ENCODE measurements around the gene FER1L5.

FER1L5 gene

DNA sequence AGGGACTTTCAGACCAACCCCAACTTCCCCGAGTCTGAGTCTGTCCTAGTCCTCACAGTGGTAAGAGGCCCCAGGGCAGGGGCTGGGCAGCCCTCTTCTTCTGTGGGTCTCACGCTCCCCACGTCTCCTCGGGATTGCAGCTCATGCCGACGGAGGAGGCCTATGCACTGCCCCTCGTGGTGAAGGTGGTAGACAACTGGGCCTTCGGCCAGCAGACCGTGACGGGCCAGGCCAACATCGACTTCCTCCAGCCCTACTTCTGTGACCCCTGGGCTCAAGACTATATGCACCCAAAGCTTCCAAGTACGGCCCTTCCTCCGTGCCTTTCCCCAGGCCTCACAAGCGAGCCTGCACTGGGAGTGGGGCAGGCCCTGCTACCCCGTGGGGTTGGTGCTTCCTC, 53.0 kb downstream of the FER1L5 start:
- DNase-seq (ENCODE audit: low read depth in 2 of 2) = no peak

DNA sequence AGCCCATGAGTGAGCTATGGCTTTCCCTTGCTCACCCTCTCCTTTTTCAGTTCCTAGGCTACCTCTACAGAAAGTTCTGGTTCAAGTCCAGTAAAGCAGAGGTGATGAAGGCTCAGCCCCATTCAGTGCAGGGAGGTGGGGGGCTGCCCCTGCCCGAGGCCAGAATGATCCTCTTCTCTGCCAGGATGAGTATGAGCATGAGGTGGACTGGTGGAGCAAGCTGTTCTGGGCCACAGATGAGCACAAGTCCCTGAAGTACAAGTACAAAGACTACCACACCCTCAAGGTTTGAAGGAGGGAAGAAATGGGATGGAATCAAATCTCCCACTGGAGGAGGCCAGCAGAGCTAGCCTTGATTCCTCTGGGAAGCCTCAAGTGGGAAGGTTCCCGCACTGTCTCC, 54.9 kb downstream of the FER1L5 start:
- no peak for DNase-seq (ENCODE audit: low read depth in 2 of 2)

DNA sequence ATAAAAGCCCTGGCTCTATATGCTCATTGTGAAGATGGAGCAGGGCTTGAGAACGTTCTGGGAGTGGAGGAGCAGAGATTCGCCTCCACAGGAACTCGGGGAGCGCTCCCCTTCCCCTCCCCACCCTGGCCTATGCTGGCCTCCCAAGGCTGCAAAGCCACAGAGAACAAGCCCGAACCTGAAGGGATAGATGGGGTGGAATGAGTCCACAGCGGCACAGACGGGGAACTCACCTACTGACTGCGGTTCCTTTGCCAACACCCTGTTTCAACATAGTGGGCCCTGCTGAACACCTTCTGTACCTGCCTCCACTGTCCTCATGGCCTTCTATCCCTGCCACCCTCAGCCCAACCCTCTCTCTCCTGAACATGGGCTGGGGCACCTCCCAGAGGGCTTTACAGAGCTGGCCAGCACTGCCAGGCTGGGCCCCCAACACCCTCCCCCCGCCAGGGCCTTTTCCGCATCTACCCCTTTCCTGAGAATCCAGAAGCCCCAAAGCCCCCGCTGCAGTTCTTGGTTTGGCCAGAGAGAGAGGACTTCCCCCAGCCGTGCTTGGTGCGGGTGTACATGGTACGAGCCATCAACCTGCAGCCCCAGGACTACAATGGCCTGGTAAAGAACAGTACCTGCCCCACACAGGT, 55.8 kb downstream of the FER1L5 start:
- no peak for DNase-seq (ENCODE audit: low read depth in 2 of 2)

DNA sequence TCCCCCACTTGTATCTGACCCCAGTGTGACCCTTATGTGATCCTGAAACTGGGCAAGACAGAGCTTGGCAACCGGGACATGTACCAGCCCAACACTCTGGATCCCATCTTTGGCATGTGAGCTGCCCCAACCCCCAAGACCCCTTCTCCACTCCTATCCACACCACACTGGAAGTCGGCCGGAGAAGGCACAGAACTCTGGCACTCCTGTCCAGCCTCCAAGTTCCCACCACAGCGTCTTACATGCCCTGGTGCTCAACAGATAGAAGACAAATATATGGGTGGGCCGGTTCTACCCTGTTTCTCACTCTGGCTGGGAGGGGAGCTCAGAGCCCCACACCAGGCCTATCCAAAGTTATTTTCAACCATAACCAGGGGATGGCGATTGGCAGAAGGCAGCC, 56.5 kb downstream of the FER1L5 start:
- DNase-seq (ENCODE audit: low read depth in 2 of 2) = no peak

DNA sequence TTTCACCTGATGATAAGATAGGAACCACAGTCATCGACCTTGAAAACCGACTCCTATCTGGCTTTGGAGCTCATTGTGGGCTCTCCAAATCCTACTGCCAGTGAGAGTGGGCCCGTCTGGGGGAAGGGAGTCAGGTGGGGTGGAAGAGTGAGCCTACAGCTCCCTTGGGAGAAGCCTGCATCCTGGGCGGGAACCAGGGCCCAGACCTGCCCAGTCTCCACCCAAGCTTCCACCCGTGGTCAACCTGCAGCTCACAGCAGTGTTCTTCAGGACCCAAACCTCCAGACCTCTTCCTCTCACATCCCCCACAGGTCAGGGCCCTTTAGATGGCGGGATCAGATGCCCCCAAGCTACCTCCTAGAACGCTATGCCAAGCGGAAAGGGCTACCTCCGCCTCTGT, 57.1 kb downstream of the FER1L5 start:
- no peak for DNase-seq (ENCODE audit: low read depth in 2 of 2)

DNA sequence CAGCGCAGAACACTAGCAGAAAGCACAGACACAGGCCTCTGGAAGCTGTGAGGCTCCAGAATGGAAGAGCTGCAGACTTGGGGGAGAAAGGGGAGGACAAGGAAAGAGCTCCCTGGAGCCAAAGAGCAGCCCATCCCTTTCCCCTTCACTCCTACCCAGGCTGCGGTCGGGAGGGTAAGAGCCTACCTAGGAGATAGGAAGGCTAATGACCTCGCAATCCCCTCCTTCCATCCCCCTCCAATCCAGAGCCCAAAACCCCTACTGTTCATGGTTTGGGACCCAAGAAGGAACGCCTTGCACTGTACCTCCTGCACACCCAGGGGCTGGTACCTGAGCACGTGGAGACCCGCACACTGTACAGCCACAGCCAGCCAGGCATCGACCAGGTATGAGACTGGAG, 57.5 kb downstream of the FER1L5 start:
- no peak for DNase-seq (ENCODE audit: low read depth in 2 of 2)

DNA sequence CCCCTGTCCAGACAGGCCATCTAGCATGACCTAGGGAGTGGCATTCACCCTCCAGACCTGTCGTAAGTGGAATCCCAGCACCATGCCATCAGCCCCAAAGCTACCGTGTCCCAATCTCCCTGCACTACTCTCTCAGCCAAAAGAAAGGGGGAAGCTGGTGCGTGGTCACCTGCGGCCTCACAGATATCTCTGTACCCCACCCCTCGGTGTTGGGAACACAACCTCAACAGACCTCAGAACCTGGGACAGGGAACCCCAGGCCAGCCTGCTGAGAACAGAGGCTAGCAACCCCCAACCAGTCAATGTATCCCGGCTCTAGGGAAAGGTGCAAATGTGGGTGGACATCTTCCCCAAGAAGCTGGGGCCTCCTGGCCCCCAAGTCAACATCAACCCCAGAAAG, 59.1 kb downstream of the FER1L5 start:
- no peak for DNase-seq (ENCODE audit: low read depth in 2 of 2)

DNA sequence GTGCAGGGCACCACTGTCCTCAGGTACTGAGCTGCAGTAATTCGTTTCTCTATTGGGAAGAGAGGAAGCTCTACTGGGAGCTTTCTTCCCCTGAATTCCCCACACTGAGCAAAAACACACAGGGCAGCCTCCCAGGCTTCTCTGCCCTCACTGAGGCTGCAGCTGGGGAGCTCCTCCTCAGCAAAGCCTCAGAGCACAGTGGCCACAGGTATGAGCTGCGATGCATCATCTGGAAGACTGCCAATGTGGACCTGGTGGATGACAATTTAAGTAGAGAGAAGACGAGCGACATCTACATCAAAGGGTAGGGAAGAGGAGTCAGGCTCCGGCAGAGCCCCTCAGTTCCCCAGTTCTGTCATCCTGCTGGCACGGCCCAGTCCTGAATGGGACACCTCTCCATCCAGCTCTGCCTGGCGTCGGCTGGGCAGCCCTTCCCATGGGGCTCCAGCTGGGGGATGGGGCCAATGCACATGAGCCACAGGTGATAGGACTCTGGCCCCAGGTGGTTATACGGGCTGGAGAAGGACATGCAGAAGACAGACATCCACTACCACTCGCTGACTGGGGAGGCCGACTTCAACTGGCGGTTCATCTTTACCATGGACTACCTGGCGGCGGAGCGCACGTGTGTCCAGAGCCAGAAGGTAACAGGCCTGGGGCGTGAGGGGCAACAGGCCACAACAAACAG, 59.7 kb downstream of the FER1L5 start:
- no peak for DNase-seq (ENCODE audit: low read depth in 2 of 2)

DNA sequence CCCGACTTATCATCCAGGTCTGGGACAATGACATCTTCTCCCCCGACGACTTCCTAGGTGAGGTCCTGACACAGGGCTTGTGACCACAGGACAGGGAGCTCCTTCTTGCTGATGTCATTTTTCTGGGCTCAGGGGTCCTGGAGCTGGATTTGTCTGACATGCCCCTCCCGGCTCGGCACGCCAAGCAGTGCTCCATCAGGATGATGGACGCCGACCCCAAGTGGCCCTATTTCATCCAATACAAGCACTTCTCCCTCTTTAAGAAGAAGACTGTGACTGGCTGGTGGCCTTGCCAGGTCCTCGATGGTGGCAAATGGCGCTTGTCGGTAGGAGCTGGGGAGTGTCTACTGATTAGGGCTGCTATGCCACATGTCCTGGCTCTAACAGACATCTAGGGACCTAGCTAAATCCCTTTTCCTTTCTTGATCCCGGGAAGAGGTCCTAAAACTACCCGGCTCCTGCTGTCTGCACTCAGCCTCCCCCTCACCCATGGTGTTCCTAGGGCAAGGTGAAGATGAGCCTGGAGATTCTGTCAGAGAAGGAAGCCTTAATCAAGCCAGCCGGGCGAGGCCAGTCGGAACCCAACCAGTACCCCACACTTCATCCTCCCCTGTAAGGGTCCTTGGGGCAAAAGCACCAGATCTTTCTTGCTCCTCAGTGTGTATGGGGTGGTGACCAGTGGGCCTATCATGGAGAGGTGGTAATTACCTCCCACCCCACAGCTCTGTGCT, 60.6 kb downstream of the FER1L5 start:
- DNase-seq (ENCODE audit: low read depth in 2 of 2) = no peak

DNA sequence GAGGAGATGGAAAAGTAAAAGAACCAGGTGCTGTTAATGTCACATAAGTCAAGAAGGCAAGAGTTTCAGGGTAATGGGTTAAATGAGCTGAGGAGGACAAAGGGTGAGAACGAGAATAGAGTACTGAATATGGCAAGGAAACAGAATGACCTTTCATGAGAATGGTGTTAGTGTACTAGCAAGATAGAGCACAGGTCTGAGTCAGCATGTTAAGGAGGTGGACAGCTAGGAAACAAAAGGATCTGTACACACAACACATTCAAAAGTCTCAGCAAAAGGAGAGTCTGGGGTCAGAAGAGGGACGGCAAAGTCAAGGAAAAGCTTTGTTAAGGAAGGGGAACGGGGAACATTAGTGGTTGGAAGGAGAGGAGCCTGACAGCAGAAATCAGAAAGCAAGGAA, 68.4 kb downstream of the FER1L5 start:
- DNase-seq (ENCODE audit: low read depth in 2 of 2) = no peak

DNA sequence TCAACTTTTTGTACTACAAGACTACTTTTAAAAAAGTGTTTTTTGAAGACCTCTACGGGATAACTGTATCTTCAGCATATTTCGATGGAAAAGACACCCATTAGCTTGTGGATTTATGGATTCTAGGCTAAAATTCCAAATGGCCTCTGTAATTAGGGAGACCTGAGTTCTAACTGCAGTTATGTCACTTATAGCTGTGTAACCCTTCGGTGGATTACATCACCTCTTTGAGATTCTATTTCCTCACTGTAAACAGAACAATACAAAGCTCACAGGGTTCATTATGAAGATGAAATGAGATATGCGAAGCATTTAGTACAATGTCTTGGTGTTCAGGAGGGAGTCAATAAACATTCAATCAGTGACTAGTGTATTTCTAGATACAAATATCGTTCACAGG, 73.1 kb downstream of the FER1L5 start:
- DNase-seq (ENCODE audit: low read depth in 2 of 2) = no peak

DNA sequence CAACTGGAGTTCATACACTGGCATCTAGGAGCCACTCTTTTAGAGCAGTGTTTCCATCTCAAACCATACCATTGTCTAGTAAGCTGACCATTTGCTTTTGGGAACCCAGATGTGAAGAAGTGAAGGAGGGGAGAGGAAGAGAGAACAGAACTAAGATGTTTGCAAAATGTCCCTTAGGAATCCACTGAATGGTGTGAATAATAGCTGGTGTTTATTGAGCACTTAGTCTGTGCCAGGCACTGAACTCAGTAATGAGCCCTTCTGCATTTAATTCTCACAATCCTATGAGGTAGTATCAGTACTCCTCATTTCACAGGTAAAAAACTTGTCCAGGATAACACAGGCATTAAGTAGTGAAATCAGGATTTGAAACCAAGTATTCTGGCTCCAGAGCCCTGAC, 73.8 kb downstream of the FER1L5 start:
- DNase-seq (ENCODE audit: low read depth in 2 of 2) = no peak

DNA sequence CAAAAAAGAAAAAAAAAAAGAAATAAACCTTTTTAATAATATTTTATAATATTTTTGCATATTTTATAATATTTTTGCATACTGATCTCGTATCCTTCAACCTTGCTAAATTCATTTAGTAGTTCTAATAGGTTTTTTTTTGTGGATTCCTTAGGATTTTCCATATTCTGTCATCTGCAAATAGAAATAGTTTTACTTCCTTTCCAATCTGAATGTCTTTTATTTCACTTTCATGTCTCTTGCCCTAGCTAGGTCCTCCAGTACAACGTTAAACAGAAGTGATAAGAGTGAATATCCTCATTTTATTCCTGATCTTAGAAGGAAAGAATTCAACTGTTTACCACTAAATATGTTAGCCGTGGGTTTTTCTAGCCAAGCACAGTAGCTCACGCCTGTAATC, 83.6 kb downstream of the FER1L5 start:
- DNase-seq (ENCODE audit: low read depth in 2 of 2) = no peak

DNA sequence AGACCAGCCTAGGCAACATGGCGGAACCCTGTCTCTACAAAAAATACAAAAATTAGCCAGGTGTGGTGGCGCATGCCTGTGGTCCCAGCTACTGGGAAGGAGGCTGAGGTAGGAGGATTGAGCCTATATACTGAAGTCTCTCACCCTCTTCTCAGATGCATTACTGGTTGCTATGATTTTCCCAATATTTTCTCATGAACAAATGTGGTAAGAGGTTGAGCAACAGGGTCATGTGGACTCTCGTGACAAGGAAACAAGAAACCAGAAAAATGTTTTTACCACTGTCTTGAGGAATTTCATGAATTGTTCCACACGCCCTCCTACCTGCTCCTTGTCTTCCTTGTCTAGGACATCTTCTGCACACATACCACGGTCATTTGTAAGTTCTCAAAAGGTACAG, 84.9 kb downstream of the FER1L5 start:
- DNase-seq (ENCODE audit: low read depth in 2 of 2) = no peak

DNA sequence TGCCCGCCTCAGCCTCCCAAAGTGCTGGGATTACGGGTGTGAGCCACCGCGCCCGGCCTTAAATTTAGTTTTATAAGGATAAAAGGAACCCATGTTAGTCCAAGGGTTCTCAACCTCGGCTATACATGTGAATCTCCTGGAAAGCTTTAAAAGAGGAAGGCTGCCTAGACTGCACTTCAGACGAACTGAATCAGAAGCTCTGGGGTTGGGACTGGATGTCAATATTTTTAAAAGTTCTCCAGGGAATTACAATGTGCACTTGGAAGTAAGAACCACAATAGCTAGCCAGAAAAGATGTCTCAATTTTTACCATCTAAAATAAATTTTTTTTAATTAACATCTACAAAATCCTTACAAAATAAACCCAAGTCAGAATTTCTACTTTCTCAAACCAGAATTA, 87.2 kb downstream of the FER1L5 start:
- DNase-seq (ENCODE audit: low read depth in 2 of 2) = no peak

DNA sequence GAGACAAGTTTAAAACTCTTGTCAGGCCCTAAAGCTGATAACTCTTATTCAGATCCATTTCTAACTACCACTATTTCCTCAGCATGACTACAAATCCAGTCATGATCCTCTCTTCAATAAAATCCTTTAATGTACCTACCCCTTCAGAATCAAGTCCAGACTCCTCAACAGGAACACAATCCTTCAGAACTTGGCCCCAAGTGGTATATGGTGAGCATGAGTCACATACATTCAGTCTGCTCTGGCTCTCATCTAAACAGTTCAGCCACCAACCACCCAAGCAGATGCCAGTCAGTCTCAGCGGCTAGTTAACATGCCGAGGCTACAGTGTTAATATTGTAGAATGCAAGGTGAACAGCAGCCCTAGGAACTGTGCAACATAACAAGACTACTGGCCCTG, 87.6 kb downstream of the FER1L5 start:
- DNase-seq (ENCODE audit: low read depth in 2 of 2) = no peak

DNA sequence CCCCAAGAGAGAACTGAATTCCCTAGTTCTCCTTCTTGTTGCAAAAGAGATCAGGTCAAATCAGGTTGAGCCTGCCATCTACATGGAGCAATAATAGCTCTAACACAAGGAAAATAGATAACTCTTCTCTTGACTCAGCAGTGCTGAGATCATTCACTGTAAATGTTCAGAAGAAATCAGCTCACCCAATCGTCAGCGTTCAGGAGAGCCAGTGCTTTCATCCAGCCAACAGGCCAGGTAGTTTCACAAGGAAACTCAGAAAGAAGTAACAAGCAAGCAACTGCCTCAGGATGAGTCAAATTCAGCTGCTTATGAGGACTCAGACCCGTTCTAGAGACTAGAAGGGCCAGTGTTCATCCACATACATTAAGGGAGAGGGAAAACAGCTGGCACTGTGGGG, 91.4 kb downstream of the FER1L5 start:
- DNase-seq (ENCODE audit: low read depth in 2 of 2) = no peak

DNA sequence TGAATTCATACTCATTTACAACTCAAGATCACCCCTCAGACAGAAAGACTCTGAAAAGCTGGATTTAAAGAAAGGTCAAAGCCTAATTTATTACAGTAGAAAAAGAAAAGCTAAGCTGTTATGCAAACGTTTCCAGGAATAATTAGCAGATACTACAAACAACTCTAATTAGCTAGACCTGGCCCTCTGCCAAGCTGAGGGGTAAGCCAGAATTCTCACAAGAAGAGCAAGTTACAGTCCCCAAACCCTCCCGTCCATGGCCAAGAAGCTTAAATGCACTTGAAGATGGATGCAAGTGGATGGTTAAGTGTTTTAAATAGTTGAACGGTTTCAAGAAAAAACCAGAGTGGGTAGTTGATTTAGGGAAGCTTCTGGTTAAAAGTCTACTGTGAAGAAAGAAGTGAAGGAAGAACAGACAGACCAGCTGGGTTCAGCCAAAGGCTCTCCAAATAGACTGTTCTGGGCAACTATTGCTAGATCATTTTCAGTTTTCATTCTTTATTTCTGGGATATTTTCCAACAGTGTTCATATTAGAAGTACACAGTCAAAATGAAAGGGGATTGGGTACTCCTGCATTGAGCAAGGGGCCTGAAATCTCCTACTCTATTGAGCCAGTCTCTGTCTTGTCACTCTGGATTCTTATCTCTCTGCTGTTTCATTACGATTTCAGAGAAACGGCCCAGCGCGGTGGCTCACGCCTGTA, 92.5 kb downstream of the FER1L5 start:
- no peak for DNase-seq (ENCODE audit: low read depth in 2 of 2)

DNA sequence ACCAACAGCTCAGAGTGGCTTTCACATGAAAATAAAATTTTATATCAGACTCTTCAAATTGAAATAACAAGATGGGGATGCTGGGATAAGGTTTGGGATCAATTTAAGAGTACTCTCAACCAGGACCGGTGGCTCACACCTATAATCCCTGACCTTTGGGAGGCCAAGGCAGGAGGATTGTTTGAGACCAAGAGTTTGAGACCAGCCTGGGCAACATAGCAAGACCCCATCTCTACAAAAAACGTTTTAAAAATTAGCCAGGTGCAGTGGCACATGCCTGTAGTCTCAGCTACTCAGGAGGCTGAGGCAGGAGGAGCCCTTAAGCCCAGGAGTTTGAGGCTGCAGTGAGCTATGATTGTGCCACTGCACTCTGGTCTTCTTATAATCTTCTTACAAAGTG, 94.7 kb downstream of the FER1L5 start:
- no peak for DNase-seq (ENCODE audit: low read depth in 2 of 2)

DNA sequence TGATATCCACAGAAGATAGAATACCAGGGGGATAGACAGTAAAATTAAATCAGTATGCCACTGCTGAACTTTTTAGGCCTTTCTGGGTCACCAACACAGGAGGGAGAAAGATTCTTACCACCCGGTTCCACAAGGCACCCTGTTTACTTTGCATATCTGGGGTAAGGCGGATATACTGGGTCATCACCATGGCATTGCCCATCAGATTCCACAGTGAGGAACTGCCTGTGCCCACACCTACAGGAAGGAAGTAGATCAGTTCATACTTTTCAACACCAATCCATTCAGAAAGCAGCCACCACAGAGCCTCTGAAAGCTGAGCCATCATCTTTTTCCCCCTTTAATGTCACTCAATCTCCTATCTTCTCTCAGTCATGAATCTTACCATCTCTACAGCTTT, 95.3 kb downstream of the FER1L5 start:
- no peak for DNase-seq (ENCODE audit: low read depth in 2 of 2)

DNA sequence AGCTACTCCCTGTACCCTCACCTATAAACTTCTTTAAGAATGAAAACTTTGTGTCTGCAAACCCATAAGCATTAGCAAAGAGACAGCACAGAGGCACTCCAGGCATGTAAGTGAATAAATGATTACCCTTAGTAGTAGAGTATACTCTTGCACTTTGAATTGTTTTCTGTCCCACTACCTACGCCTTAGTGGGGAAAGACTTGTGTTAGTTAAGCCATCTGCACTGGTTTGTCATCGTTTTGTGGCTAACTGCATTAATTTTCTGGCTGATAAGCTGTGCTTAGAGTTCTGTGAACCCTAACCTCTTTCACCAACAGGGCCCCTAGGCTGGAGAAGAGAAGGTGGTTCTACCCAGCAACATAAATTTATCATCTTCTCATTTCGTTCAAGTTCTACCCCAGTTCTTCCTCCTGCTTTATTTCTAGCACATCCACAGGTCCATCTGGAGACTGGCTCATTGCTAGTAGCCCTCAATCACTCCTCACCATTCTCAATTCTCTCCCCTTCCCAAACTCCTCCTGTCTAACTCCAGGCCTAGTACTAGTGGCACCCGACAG, 96.6 kb downstream of the FER1L5 start:
- no peak for DNase-seq (ENCODE audit: low read depth in 2 of 2)
